AML-193 (cell line): Measurements from ENCODE around the gene FMR1.

ENCODE experiments used
- DNase-seq, 2 experiments: peaks; one replicate each; lab custom pipeline; 2025; lab: John Stamatoyannopoulos, UW

Gene FMR1

GRCh38 chrX:147916375-147916968 lies 4.8 kb downstream of the FMR1 start:
- DNase-seq: no peak

GRCh38 chrX:147917700-147918695 lies 6.3 kb downstream of the FMR1 start:
- peak; percentile 19 to 20 for DNase-seq

- no peak for DNase-seq
These were observed 8.5 kb downstream of the FMR1 start for GRCh38 chrX:147920161-147920666.

GRCh38 chrX:147923605-147924004 lies 11.9 kb downstream of the FMR1 start:
- no peak for DNase-seq

DNA sequence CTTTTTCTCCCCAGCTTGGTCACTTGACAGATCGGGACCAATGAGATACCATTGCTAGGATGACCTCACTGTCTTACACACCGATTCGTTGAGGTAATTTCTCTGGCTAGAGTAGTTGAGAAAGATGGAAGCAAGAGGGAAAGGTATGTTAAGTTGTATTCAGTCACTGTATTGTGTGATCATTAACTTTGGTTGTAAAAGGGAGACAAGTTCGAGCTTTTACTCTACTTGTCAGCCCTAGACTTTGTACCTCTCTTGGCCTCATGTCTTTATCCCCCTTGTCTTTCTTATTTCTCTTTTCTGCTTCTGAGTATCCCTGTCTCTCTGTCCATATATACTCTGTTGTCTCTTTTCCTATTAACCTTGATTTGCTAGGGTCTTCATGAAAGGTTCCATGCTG lies 15.5 kb downstream of the FMR1 start:
- DNase-seq: no peak

DNA sequence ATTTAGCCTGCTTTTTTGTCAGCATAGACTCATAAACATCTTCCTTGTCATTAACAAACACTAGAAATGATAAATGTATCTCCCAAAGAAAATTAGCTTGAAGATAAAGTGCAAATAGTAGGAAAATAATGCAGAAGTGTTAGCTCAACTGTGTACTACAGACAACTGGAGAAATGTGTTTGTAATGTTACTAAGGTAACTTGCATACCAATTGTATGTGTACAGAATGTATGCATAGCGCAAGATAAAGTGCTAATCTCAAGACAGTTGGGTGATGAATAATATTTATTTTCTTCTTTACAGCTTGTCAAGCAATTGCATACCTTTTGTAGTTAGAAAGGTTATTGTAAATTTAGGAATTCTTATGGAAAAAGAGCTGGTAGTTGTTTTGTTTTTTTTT lies 22.1 kb downstream of the FMR1 start:
- DNase-seq: no peak

DNA sequence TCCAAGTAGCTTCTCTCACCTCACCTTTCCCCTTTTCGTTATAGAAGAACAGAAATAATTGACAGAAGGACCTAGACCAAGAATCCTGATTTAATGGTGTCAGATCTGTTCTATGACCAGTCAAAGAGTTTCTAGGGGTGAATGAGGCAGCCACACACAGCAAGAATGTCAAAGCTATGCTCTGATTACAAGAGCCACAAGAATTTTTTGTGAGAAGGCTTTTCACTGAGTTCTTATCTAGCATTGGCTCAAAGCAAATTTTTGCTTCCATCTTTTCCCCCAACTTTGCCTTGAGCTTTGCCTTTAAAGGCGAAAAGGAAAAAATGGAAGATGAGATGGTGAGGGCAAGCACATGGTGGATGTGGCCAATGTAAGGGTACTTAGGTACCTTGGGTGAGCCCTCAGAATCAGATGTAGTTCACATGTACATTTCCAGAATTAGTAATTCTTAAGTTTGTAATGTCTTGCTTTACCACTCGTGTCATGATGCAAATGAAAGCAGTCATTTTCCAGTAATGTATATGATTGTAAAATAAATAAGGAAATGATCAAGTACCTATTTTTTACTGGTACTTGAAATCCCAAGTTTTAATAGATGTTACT lies 23.5 kb downstream of the FMR1 start:
- DNase-seq: no peak

DNA sequence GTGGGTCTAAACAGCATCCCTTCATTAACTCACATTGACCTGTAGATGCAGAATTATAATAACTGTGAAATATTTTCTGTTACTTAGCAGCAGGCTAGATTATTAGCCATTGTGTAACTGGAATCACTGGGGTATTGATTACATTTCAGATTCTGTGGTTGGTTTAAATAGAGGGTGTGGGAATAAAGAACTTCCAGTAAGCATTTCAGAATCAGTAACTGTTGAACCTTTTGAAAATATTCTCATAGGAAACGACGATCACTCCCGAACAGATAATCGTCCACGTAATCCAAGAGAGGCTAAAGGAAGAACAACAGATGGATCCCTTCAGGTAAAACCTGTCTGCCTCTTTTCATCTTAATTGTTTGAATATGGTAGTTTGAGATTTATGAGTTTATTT lies 33.6 kb downstream of the FMR1 start:
- no peak for DNase-seq

DNA sequence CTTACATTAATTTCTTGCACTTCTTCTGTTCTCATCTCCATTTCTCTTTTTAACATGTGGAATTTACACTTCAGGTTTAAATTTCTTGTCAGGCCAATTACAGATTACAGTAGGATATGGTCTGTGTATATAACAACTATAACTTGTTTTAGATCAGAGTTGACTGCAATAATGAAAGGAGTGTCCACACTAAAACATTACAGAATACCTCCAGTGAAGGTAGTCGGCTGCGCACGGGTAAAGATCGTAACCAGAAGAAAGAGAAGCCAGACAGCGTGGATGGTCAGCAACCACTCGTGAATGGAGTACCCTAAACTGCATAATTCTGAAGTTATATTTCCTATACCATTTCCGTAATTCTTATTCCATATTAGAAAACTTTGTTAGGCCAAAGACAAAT lies 36.8 kb downstream of the FMR1 start:
- no peak for DNase-seq

GRCh38 chrX:147950352-147950751 lies 38.6 kb downstream of the FMR1 start:
- DNase-seq: no peak

- no peak for DNase-seq
These were observed 42.3 kb downstream of the FMR1 start for GRCh38 chrX:147953976-147954375.

- no peak for DNase-seq
These were observed 45.6 kb downstream of the FMR1 start for GRCh38 chrX:147957291-147957690.

GRCh38 chrX:147958291-147958690 lies 46.6 kb downstream of the FMR1 start:
- no peak for DNase-seq

GRCh38 chrX:147960722-147961121 lies 49.0 kb downstream of the FMR1 start:
- no peak for DNase-seq

- no peak for DNase-seq
These were observed 50.8 kb downstream of the FMR1 start for GRCh38 chrX:147962476-147962875.

DNA sequence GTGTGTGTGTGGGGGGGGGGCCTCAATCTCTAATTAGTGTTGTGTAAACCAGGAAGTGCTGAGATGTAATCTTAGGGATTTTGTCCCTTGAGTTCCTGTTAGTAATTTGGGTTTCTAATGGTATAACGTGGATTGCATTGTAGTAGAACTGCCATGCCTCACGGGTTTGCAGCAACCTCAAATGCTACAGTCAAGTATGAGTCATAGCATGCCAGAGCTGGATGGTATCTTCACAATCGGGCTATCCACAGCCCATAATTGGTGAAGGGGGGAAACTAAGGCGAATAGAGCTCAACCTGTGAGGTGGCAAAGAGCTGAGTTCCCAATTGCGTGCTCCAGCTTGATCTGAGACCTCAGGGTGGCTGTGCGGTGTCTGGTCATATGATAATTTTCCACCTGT lies 67.2 kb downstream of the FMR1 start:
- no peak for DNase-seq

GRCh38 chrX:147981038-147981752 lies 69.5 kb downstream of the FMR1 start, which contains the start of gene FMR1NB:
FMR1NB (plus strand) TSS chrX:147981337; CDS start chrX:147981403, 66 bp downstream.
- DNase-seq: no peak
